ENCODE results near the gene GAN. TPM values are rescaled to one million over a fixed set of nuclear protein-coding genes. Genes with fewer than 3 reads are reported as not detected.

The GAN gene, protein sequence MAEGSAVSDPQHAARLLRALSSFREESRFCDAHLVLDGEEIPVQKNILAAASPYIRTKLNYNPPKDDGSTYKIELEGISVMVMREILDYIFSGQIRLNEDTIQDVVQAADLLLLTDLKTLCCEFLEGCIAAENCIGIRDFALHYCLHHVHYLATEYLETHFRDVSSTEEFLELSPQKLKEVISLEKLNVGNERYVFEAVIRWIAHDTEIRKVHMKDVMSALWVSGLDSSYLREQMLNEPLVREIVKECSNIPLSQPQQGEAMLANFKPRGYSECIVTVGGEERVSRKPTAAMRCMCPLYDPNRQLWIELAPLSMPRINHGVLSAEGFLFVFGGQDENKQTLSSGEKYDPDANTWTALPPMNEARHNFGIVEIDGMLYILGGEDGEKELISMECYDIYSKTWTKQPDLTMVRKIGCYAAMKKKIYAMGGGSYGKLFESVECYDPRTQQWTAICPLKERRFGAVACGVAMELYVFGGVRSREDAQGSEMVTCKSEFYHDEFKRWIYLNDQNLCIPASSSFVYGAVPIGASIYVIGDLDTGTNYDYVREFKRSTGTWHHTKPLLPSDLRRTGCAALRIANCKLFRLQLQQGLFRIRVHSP
- total RNA-seq = 10 to 100 TPM; 13.6 to 14.5 TPM

DNA sequence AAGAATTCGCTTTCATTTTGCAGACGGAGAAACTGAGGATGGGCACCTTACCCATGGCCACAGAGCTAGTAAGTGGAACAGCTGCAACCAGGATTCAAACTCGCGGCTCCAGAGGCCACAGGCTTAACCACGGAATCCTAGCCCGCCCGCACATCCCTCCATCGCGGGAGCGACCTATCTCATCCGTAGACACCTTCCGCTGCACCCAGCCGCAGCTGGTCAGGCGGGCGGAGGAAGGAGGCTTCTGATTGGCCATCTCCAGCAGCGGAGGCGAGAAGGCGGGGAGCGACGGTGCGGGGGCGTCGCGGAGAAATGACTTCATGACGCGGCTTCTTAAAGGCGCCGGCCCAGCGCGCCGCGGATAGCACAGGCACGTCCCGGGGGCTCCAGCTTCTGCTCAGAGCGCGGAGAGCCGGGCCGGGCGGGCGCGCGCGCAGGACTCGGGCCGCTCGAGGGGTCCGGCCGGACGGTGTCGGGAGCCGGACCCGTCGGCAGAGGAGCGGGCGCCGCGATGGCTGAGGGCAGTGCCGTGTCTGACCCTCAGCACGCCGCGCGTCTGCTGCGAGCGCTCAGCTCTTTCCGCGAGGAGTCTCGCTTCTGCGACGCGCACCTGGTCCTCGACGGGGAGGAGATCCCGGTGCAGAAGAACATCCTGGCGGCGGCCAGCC is at the start of gene GAN:
TSS of gene GAN (plus strand) at position 360 of the 668 bp plus-strand sequence. CDS start at position 512, 152 bp downstream.
- Mint-ChIP-seq H3K27ac (peak within 1 kb of the TSS; percentile 71), H3K36me3 (peaks cover 3% of the 10 kb centered on the region), H3K4me3 (peak within 1 kb of the TSS; percentile 84), H3K27me3 (no peaks in the 10 kb centered on the region), H3K9me3 (no peaks in the 10 kb centered on the region), H3K4me1 (ENCODE audit: low read depth) (peaks cover 61% of the 10 kb centered on the region)
- ChIA-PET CTCF (interaction anchor here (0.6 to 1.8 kb wide), 5 partner anchors 21 to 530 kb away, joined by 3 to 7 read pairs (median 3); partner anchors contain the start of gene ATMIN), POLR2A (interaction anchor here (0.9 to 1.9 kb wide), 3 partner anchors 22 to 237 kb away, joined by 3 to 17 read pairs (median 3); partner anchors contain the start of gene C16orf46)
- DNase-seq = peak; percentile 98
- intact Hi-C loops (cut with micrococcal nuclease) = loop anchor here (1.0 to 10.0 kb wide), 11 partner anchors 20 to 732 kb away; partner anchors contain the start of genes ATMIN, CDYL2, CENPN and CMC2

DNA sequence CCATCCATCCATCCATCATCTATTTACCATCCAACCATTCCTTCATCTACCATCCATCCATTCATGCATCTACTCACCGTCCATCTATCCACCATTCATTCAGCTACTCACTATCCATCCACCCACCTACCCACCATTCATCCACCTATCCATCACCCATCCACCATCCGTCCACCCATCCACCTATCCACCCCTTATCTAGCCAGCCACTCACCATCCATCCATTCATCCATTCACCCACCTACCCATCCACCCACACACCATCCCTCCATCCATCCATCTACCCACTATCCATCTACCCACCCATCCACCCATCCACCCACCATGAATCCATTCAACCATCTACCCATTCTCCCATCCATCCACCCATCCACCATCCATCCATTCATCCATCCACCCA is 49.7 kb upstream of the GAN start:
- ChIA-PET POLR2A (no interaction called here), CTCF (no interaction called here)
- intact Hi-C loops (cut with micrococcal nuclease) = loop anchor here (5.0 kb wide), 1 partner anchor 47 kb away; the partner anchor contains the start of gene GAN
- Mint-ChIP-seq H3K9me3 (no peaks in the 10 kb centered on the region), H3K36me3 (no peaks in the 10 kb centered on the region), H3K27me3 (peaks cover 10% of the 10 kb centered on the region), H3K4me3 (no peak overlapping the region), H3K4me1 (ENCODE audit: low read depth) (no peaks in the 10 kb centered on the region), H3K27ac (no peak overlapping the region)
- DNase-seq = no peak

DNA sequence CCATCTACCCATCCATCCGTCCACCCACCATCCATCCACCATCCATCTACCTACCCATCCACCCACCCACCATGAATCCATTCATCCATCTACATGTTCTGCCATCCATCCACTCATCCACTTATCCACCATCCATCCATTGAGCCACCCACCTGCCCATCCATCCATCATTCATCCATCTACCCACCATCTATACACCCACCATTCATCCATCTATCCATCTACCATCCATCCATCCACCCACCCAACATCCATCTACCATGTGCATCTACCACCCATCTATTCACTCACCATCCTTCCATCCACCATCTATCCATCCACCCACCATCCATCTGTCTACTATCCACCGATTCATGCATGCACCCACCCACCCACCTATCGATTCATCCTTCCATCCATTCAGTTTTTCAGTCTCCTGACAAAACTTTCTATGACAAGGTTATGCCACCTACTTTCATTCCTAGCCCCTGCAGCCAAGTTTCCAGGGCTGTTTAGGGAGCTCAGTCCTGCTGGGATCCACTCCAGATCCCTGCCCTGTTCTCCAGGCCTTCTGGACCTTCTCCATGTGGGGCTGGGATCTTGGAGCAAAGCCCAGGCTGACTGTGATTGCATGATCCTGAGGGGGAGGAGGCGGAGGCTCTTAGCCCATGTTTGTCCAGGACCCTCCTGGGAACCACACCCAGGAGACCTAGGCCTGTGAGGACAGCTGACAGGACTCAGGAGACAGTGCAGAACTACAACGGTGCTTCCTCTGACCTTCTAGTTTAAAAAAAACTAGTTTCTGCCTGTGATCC is 48.9 kb upstream of the GAN start:
- intact Hi-C loops (cut with micrococcal nuclease) = loop anchor here (5.0 kb wide), 1 partner anchor 46 kb away; the partner anchor contains the start of gene GAN
- Mint-ChIP-seq H3K9me3 (no peaks in the 10 kb centered on the region), H3K4me3 (no peak overlapping the region), H3K27ac (no peak overlapping the region), H3K27me3 (peaks cover 10% of the 10 kb centered on the region), H3K4me1 (ENCODE audit: low read depth) (no peaks in the 10 kb centered on the region), H3K36me3 (no peaks in the 10 kb centered on the region)
- CTCF ChIA-PET = no interaction called here
- POLR2A ChIA-PET = no interaction called here
- DNase-seq = no peak

DNA sequence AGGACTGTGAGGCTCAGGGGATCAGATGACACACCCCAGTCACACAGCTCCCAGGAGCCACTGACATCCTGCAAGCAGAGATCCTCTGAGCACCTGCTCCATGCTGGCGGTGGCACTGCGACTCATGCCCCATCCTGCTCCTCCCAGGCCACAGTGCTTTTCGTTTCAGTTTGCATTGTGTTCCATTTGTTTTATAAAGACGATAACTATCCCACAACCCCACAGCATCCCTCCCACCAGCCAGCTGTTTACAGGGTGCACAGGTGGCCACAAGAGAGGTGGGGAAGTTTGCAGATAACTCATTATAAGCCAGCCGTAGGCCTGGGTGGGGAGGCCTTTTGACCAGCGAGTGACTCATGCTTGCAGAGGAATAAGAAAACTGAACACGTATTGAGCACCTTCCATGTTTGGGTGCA is 48.1 kb upstream of the GAN start:
- no peaks in the 10 kb centered on the region for H3K9me3 Mint-ChIP-seq
- H3K27me3 Mint-ChIP-seq = peaks cover 9% of the 10 kb centered on the region
- no peak overlapping the region for H3K4me3 Mint-ChIP-seq
- peak; percentile 45 for DNase-seq
- H3K4me1 Mint-ChIP-seq (ENCODE audit: low read depth) = no peaks in the 10 kb centered on the region
- ChIA-PET POLR2A (no interaction called here), CTCF (no interaction called here)
- no peak overlapping the region for H3K27ac Mint-ChIP-seq
- intact Hi-C loops (cut with micrococcal nuclease) = loop anchor here (5.0 kb wide), 1 partner anchor 46 kb away; the partner anchor contains the start of gene GAN
- no peaks in the 10 kb centered on the region for H3K36me3 Mint-ChIP-seq

DNA sequence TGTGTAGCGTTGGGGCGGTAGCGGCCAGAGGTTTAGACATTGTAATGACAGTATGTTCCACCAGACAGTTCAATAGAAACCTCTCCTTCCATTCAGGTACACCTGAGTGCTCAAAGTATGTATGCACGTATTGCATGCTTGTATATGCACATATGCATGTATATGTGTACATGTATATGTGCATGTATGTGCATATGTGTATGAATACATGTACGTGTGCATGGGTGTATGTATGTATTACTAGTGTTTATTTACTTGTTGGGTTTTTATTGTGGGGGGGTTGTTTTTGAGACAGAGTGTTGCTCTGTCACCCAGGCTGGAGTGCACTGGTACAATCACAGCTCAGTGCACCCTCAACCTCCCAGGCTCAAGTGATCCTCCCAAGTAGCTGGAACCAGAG is 46.3 kb upstream of the GAN start:
- no peak for DNase-seq
- intact Hi-C loops (cut with micrococcal nuclease) = loop anchor here (5.0 kb wide), 1 partner anchor 44 kb away; the partner anchor contains the start of gene GAN
- Mint-ChIP-seq H3K9me3 (no peaks in the 10 kb centered on the region), H3K27ac (no peak overlapping the region), H3K4me3 (no peak overlapping the region), H3K27me3 (peaks cover 7% of the 10 kb centered on the region), H3K36me3 (no peaks in the 10 kb centered on the region), H3K4me1 (ENCODE audit: low read depth) (no peaks in the 10 kb centered on the region)
- POLR2A ChIA-PET = no interaction called here
- CTCF ChIA-PET = no interaction called here

DNA sequence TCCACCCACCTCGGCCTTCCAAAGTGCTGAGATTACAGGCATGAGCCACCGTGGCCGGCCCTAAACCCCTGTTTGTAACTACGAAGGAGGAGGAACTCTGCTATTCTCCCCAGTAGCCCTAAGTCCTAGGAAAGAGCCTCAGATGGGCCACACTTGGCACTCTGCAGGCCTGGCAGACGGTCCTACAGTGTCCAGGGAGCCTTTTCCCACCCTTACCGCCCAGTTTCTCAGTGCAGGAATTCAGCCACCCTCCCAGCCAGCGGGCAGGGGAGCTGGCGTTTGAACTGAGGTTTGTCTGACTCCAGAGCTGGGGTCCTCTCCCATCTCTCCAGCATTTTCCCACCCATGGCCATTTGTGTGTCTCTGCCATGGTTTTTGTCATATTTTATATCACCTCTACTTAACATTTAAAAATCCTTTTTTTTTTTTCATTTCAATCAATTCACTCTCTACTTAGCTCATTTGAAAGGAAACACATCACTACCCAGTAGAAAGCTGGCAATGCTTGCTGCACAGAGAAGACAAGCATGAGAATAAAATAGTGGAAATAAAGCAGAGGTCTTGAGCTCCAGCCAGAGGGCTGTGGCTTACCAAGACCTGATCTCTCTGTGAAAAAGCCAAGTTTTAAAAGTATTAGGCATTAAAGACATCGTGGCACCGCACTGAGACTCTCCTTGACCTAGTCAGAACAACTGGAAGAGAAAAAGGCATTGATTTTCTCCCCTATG is 41.4 kb upstream of the GAN start:
- DNase-seq = no peak
- Mint-ChIP-seq H3K4me1 (ENCODE audit: low read depth) (no peaks in the 10 kb centered on the region), H3K4me3 (no peak overlapping the region), H3K27ac (no peak overlapping the region), H3K36me3 (no peaks in the 10 kb centered on the region), H3K9me3 (no peaks in the 10 kb centered on the region), H3K27me3 (peaks cover 1% of the 10 kb centered on the region)
- ChIA-PET CTCF (interaction anchor here (0.6 to 1.9 kb wide), 3 partner anchors 11 to 712 kb away, joined by 3 to 8 read pairs (median 4); no protein-coding TSS in a partner anchor), POLR2A (no interaction called here)
- intact Hi-C loops (cut with micrococcal nuclease) = no loop called here

DNA sequence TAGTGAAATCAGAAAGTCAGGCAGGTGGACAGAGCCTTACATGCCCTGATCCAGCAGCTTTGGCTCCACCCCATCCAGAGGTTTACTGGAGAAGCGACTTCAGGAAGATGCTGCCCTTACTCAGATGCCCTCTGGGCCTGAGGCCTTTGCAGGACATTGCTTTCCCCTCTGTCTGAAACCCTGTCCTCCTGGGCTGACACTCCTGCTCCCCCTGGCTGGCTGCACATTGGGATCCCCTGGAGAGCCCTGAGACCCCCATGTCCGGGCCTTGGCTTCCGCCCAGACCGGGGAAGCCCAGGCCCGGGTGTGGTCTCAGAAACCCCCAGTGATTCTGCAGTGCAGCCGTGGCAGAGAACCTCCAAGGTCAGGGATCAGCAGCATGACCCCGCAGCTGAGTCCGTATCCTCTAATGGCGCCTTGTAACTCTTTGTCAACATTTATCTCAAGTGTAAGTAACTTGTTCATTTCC is 39.7 kb upstream of the GAN start:
- CTCF ChIA-PET = interaction anchor here (1.9 kb wide), 1 partner anchor 14 kb away, joined by 8 read pairs; no protein-coding TSS in a partner anchor
- H3K27me3 Mint-ChIP-seq = peaks cover 1% of the 10 kb centered on the region
- no peak overlapping the region for H3K4me3 Mint-ChIP-seq
- H3K27ac Mint-ChIP-seq = no peak overlapping the region
- no peak for DNase-seq
- no peaks in the 10 kb centered on the region for H3K9me3 Mint-ChIP-seq
- no peaks in the 10 kb centered on the region for H3K36me3 Mint-ChIP-seq
- intact Hi-C loops (cut with micrococcal nuclease) = no loop called here
- no peaks in the 10 kb centered on the region for H3K4me1 Mint-ChIP-seq (ENCODE audit: low read depth)
- POLR2A ChIA-PET = no interaction called here

DNA sequence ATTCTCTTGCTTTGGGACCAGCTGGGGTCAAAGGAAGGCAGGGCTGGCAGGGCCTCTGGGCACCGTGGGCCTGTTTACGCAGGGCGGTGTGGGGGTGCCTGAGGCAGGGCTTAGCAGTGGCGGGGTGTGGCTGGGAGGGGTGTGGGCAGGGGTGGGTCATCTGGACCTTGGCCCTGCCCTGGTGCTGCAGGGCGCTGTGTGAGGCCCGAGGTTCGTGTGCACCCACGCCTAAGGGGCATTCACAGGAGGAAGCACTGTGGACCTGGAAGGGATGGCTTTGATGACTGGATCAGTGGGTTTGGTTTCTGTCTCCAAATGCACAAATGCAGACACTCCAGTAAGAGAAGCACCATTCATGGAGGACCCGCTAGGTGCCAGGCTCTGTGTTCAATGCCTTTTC is 39.0 kb upstream of the GAN start:
- Mint-ChIP-seq H3K9me3 (no peaks in the 10 kb centered on the region), H3K4me3 (no peak overlapping the region), H3K4me1 (ENCODE audit: low read depth) (no peaks in the 10 kb centered on the region), H3K27ac (no peak overlapping the region), H3K36me3 (no peaks in the 10 kb centered on the region), H3K27me3 (peaks cover 1% of the 10 kb centered on the region)
- ChIA-PET POLR2A (no interaction called here), CTCF (no interaction called here)
- DNase-seq = no peak
- intact Hi-C loops (cut with micrococcal nuclease) = no loop called here

DNA sequence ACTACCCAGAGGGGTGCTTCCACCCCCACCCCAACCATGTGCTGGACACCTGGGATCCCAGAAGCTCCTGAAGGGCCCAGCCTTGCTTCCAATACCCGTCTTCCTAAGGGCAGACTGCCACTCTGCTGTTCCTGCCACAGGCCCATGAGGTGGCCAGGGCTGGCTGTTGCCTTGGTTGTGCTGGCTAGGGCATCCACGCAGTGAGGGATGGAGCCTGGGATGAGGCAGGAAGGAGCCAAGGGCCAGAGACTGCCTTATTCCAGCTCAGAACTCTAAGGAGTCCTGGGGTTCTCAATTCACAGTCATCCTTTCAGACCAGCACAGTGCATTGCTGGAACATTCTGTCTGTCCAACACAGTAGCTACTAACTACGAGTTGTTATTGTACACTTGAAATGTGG is 38.4 kb upstream of the GAN start:
- peaks cover 1% of the 10 kb centered on the region for H3K27me3 Mint-ChIP-seq
- ChIA-PET CTCF (interaction anchor here (0.6 to 2.1 kb wide), 2 partner anchors 15 to 171 kb away, joined by 4 to 6 read pairs; no protein-coding TSS in a partner anchor), POLR2A (no interaction called here)
- intact Hi-C loops (cut with micrococcal nuclease) = no loop called here
- no peaks in the 10 kb centered on the region for H3K36me3 Mint-ChIP-seq
- H3K4me3 Mint-ChIP-seq = no peak overlapping the region
- no peaks in the 10 kb centered on the region for H3K4me1 Mint-ChIP-seq (ENCODE audit: low read depth)
- H3K9me3 Mint-ChIP-seq = no peaks in the 10 kb centered on the region
- no peak overlapping the region for H3K27ac Mint-ChIP-seq
- DNase-seq = no peak

DNA sequence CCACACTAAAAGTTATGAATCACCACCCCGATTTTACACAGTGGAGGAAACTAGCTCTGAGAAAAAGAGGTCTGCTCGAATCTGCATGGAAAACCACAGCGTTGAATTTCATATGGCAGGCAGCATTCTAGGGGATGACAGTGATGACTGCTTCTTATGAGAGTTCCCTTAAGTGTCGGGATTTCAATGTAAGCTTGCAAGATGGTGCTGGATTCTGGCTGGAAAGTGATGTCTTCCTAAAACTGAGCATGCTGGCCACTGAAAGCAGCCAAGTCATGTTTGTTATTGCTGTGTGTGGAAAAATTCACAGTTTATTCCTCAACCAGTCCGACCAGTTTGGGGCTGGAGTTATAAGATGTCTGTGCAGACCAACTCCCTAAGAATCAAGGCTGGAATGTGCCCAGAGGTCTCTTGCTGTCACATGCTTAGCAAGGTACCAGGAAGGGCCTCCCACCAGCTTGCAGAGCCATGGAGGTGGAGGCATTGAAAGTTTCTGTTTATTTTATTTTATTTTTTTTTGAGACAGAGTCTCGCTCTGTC is 37.2 kb upstream of the GAN start:
- intact Hi-C loops (cut with micrococcal nuclease) = no loop called here
- POLR2A ChIA-PET = no interaction called here
- Mint-ChIP-seq H3K36me3 (no peaks in the 10 kb centered on the region), H3K27me3 (peaks cover 1% of the 10 kb centered on the region), H3K4me3 (no peak overlapping the region), H3K9me3 (no peaks in the 10 kb centered on the region), H3K4me1 (ENCODE audit: low read depth) (no peaks in the 10 kb centered on the region), H3K27ac (no peak overlapping the region)
- no peak for DNase-seq
- CTCF ChIA-PET = interaction anchor here (2.1 kb wide), 1 partner anchor 16 kb away, joined by 6 read pairs; no protein-coding TSS in a partner anchor

DNA sequence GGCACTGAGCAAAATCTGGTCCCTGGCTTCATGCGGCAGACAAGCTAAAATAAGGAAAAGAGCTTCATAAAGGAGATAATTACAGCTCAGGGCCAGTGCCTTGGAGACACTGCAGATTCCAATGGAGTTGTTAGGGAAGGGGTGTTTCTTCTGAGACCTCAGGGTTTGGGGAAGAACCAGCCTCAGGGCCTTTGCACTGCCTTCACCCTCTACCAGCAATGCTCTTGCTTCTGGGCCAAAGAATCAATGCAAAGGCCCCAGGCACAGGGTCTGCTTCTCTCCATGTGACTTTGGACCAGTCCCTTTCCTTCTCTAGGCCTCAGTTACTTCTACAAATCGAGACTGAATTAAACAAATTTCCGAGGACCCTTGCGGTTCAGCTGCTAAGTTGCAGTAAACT is 36.2 kb upstream of the GAN start:
- Mint-ChIP-seq H3K36me3 (no peaks in the 10 kb centered on the region), H3K4me1 (ENCODE audit: low read depth) (no peaks in the 10 kb centered on the region), H3K9me3 (no peaks in the 10 kb centered on the region), H3K4me3 (no peak overlapping the region), H3K27me3 (peaks cover 1% of the 10 kb centered on the region), H3K27ac (no peak overlapping the region)
- intact Hi-C loops (cut with micrococcal nuclease) = no loop called here
- ChIA-PET CTCF (no interaction called here), POLR2A (no interaction called here)
- DNase-seq = no peak

Measured in activated CD4-positive, alpha-beta memory T cell treated with anti-CD3 and anti-CD28 coated beads for 36 hours (primary cell).